SK-N-SH (cell line): ENCODE data around the gene MYBBP1A. TPM values are rescaled to one million over a fixed set of nuclear protein-coding genes. Genes with fewer than 3 reads are reported as not detected.

ENCODE experiments used
- CTCF ChIA-PET: fragments of 300-600, 350-600 bp; formaldehyde crosslinking; extraction: SDS; loops from one replicate; lab custom pipeline; 2021; lab: Yijun Ruan, JAX
- POLR2A ChIA-PET: fragments of 350-600 bp; sonication (Branson Sonifier 250); formaldehyde crosslinking; extraction: SDS; loops from one replicate; lab custom pipeline; 2020; ENCODE audit warnings: antibody characterized with exemption, inconsistent platforms; lab: Yijun Ruan, JAX
- DNase-seq: peaks from one replicate; pipeline ENCODE4 v3.0.0; 2012
- H2AFZ ChIP-seq: fragments of 200-600 bp; sonication (generic); 2 replicates; pipeline ENCODE4 v1.8.1; 2016; ENCODE audit warnings: antibody characterized with exemption, mild to moderate bottlenecking, low read depth
- H3F3A ChIP-seq: fragments of 200-600 bp; sonication (generic); replicated peaks from 2 replicates; pipeline ENCODE3; 2016; ENCODE audit warnings: antibody characterized with exemption, mild to moderate bottlenecking; ENCODE audit not compliant: insufficient read depth
- H3K27ac ChIP-seq, 2 experiments: fragments of 200-500 bp in 1 of 2; fragments of 200-600 bp in 1 of 2; sonication (Bioruptor generic) in 1 of 2; sonication (generic), shearing (Covaris generic) in 1 of 2; 2 replicates each; pipeline versions ENCODE4 v1.5.1 to v1.6.1; 2014 to 2016; ENCODE audit warnings: low read depth in 2 of 2, inconsistent platforms in 1 of 2, low read length in 1 of 2, mild to moderate bottlenecking in 1 of 2, mixed read lengths in 1 of 2
- H3K27me3 ChIP-seq: fragments of 200-600 bp; sonication (generic), shearing (Covaris generic); 2 replicates; pipeline ENCODE4 v1.6.1; 2016; ENCODE audit warnings: mixed run types; ENCODE audit not compliant: insufficient read depth
- H3K36me3 ChIP-seq, 2 experiments: fragments of 200-500 bp in 1 of 2; fragments of 200-600 bp in 1 of 2; sonication (Bioruptor generic) in 1 of 2; sonication (generic) in 1 of 2; replicated peaks in 1 of 2; 2 replicates each; pipeline versions ENCODE3 to v1.5.1; 2014 to 2016; ENCODE audit warnings: low read length in 1 of 2, mild to moderate bottlenecking in 1 of 2; ENCODE audit not compliant: insufficient read depth in 2 of 2, control insufficient read depth in 1 of 2
- H3K4me1 ChIP-seq, 2 experiments: fragments of 200-500 bp in 1 of 2; fragments of 200-600 bp in 1 of 2; sonication (Bioruptor generic) in 1 of 2; sonication (generic), shearing (Covaris generic) in 1 of 2; 2 replicates each; pipeline versions ENCODE4 v1.5.1 to v1.6.1; 2014 to 2016; ENCODE audit warnings: low read depth in 1 of 2, low read length in 1 of 2, mixed run types in 1 of 2; ENCODE audit not compliant: insufficient read depth in 2 of 2, control insufficient read depth in 1 of 2
- H3K4me2 ChIP-seq: fragments of 200-600 bp; sonication (generic), shearing (Covaris generic); 2 replicates; pipeline ENCODE4 v1.6.1; 2017; ENCODE audit warnings: mixed run types
- H3K4me3 ChIP-seq, 2 experiments: fragments of 200-500 bp in 1 of 2; fragments of 200-600 bp in 1 of 2; sonication (Bioruptor generic) in 1 of 2; sonication (generic), shearing (Covaris generic) in 1 of 2; 2 replicates each; pipeline versions ENCODE4 v1.5.1 to v1.8.1; 2014 to 2016; ENCODE audit warnings: low read depth in 2 of 2, inconsistent platforms in 1 of 2, low read length in 1 of 2, mild to moderate bottlenecking in 1 of 2, mixed read lengths in 1 of 2, moderate library complexity in 1 of 2
- H3K79me2 ChIP-seq: fragments of 200-600 bp; sonication (generic); 2 replicates; pipeline ENCODE4 v1.8.1; 2017; ENCODE audit warnings: mild to moderate bottlenecking; ENCODE audit not compliant: insufficient read depth
- H3K9ac ChIP-seq: fragments of 200-600 bp; sonication (generic); 2 replicates; pipeline ENCODE4 v1.6.1; 2017; ENCODE audit warnings: mixed run types
- H3K9me2 ChIP-seq: fragments of 200-600 bp; sonication (generic); 2 replicates; pipeline ENCODE4 v1.6.1; 2017; ENCODE audit warnings: mixed run types
- H3K9me3 ChIP-seq: fragments of 200-600 bp; sonication (generic); 2 replicates; pipeline ENCODE4 v1.6.1; 2017; ENCODE audit warnings: mixed run types, mild to moderate bottlenecking, moderate library complexity
- H4K20me1 ChIP-seq: fragments of 200-600 bp; sonication (generic); 2 replicates; pipeline ENCODE4 v1.6.1; 2017; ENCODE audit warnings: mild to moderate bottlenecking, mixed run types; ENCODE audit not compliant: insufficient read depth
- CHD2 ChIP-seq: fragments of 150-350 bp; IDR thresholded peaks from 2 replicates; pipeline ENCODE4 v1.6.1; 2018; ENCODE audit warnings: low read length; ENCODE audit not compliant: partially characterized antibody
- EZH2phosphoT487 ChIP-seq: fragments of 200-600 bp; sonication (generic); IDR thresholded peaks from 2 replicates; pipeline ENCODE4 v1.6.1; 2017; ENCODE audit warnings: low read depth, mixed run types, mild to moderate bottlenecking, antibody characterized with exemption, moderate library complexity, borderline replicate concordance
- FOXM1 ChIP-seq: IDR thresholded peaks from 2 replicates; pipeline ENCODE4 v1.4.0; 2012; ENCODE audit warnings: low read depth, mild to moderate bottlenecking
- MEF2A ChIP-seq: IDR thresholded peaks from 2 replicates; pipeline ENCODE4 v1.4.0; 2012; ENCODE audit warnings: low read depth, borderline replicate concordance
- NFIC ChIP-seq: IDR thresholded peaks from 2 replicates; pipeline ENCODE4 v1.4.0; 2012; ENCODE audit warnings: borderline replicate concordance
- NRF1 ChIP-seq: IDR thresholded peaks from 2 replicates; pipeline ENCODE4 v1.6.1; 2012; ENCODE audit warnings: low read depth, mild to moderate bottlenecking, low read length
- RCOR1 ChIP-seq: fragments of 150-350 bp; IDR thresholded peaks from 2 replicates; pipeline ENCODE4 v1.6.1; 2017; ENCODE audit warnings: antibody characterized with exemption, low read length
- SMC3 ChIP-seq: IDR thresholded peaks from 2 replicates; pipeline ENCODE4 v1.6.1; 2012; ENCODE audit warnings: low read depth, low read length, improper control_type of control experiment
- TCF12 ChIP-seq: IDR thresholded peaks from 2 replicates; pipeline ENCODE4 v1.4.0; 2012
- WGBS: methylation state at CpG from one replicate; pipeline ENCODE4 v1.1.6; 2017; ENCODE audit warnings: low lambda C conversion rate; 5-methylcytosine and 5-hydroxymethylcytosine counted together
- polyA plus RNA-seq, 3 experiments: library from polyadenylated mRNA; depleted of rRNA; stranded (reverse); fragments of >200 nt; gene quantifications; 2 replicates each; pipeline ENCODE4 v1.2.3, GENCODE V29; 2012
- TF ChIP-seq, protein P1 (sequence below): IDR thresholded peaks from 2 replicates; pipeline ENCODE4 v1.6.1; 2012; ENCODE audit warnings: mild to moderate bottlenecking, low read depth, low read length, moderate library complexity
- TF ChIP-seq, protein P2 (sequence below): fragments of 200-600 bp; sonication (generic); IDR thresholded peaks from 2 replicates; pipeline ENCODE4 v1.6.1; 2017; ENCODE audit warnings: antibody characterized with exemption, mild to moderate bottlenecking, moderate library complexity
- TF ChIP-seq, protein P3 (sequence below): IDR thresholded peaks from 2 replicates; pipeline ENCODE4 v1.4.0; 2012; ENCODE audit warnings: low read depth, borderline replicate concordance

The MYBBP1A gene
- polyA plus RNA-seq, 1 of the 3 experiments (the other 2 are of a cell fraction) = 93.0 TPM

GRCh38 chr17:4515501-4515900 is 39.7 kb downstream of the MYBBP1A start (continued):
- TF ChIP-seq, protein P1, sequence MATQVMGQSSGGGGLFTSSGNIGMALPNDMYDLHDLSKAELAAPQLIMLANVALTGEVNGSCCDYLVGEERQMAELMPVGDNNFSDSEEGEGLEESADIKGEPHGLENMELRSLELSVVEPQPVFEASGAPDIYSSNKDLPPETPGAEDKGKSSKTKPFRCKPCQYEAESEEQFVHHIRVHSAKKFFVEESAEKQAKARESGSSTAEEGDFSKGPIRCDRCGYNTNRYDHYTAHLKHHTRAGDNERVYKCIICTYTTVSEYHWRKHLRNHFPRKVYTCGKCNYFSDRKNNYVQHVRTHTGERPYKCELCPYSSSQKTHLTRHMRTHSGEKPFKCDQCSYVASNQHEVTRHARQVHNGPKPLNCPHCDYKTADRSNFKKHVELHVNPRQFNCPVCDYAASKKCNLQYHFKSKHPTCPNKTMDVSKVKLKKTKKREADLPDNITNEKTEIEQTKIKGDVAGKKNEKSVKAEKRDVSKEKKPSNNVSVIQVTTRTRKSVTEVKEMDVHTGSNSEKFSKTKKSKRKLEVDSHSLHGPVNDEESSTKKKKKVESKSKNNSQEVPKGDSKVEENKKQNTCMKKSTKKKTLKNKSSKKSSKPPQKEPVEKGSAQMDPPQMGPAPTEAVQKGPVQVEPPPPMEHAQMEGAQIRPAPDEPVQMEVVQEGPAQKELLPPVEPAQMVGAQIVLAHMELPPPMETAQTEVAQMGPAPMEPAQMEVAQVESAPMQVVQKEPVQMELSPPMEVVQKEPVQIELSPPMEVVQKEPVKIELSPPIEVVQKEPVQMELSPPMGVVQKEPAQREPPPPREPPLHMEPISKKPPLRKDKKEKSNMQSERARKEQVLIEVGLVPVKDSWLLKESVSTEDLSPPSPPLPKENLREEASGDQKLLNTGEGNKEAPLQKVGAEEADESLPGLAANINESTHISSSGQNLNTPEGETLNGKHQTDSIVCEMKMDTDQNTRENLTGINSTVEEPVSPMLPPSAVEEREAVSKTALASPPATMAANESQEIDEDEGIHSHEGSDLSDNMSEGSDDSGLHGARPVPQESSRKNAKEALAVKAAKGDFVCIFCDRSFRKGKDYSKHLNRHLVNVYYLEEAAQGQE = no peak
- TF ChIP-seq TCF12 (no peak), CHD2 (no peak), NFIC (no peak), RCOR1 (no peak), EZH2phosphoT487 (no peak)
- TF ChIP-seq, all 33 proteins: peak for 0

- Histone ChIP-seq H3K4me1 (no peaks in the 10 kb centered on the region; a peak in 1 of 4 replicates), H3K36me3 (no peaks in the 10 kb centered on the region), H3K9me2 (no peaks in the 10 kb centered on the region), H3K4me2 (no peak overlapping the region), H3K9ac (no peak overlapping the region), H3K9me3 (no peaks in the 10 kb centered on the region), H3K4me3 (no peak overlapping the region), H2AFZ (no peak overlapping the region), H3K27ac (no peak overlapping the region), H3K27me3 (no peaks in the 10 kb centered on the region), H3K79me2 (no peaks in the 10 kb centered on the region), H4K20me1 (no peaks in the 10 kb centered on the region), H3F3A (no peaks in the 10 kb centered on the region)
- ChIA-PET POLR2A (no interaction called here), CTCF (no interaction called here)
- 67% methylated on average over 10 of the region's 11 CpGs for WGBS
- no peak for DNase-seq
- TF ChIP-seq EZH2phosphoT487 = no peak
- TF ChIP-seq NRF1 = no peak
- TF ChIP-seq SMC3 = no peak
- TF ChIP-seq, protein P2, sequence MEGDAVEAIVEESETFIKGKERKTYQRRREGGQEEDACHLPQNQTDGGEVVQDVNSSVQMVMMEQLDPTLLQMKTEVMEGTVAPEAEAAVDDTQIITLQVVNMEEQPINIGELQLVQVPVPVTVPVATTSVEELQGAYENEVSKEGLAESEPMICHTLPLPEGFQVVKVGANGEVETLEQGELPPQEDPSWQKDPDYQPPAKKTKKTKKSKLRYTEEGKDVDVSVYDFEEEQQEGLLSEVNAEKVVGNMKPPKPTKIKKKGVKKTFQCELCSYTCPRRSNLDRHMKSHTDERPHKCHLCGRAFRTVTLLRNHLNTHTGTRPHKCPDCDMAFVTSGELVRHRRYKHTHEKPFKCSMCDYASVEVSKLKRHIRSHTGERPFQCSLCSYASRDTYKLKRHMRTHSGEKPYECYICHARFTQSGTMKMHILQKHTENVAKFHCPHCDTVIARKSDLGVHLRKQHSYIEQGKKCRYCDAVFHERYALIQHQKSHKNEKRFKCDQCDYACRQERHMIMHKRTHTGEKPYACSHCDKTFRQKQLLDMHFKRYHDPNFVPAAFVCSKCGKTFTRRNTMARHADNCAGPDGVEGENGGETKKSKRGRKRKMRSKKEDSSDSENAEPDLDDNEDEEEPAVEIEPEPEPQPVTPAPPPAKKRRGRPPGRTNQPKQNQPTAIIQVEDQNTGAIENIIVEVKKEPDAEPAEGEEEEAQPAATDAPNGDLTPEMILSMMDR = no peak
- TF ChIP-seq MEF2A = no peak
Measured at GRCh38 chr17:4514779-4515178, 40.4 kb downstream of the MYBBP1A start.

GRCh38 chr17:4514206-4514605 is 41.0 kb downstream of the MYBBP1A start:
- Histone ChIP-seq H3K27me3 (no peaks in the 10 kb centered on the region), H3K4me1 (no peaks in the 10 kb centered on the region; a peak in 1 of 4 replicates), H3K9me2 (no peaks in the 10 kb centered on the region), H4K20me1 (no peaks in the 10 kb centered on the region), H3K4me2 (no peak overlapping the region), H3K27ac (no peak overlapping the region), H2AFZ (no peak overlapping the region), H3K9ac (no peak overlapping the region), H3F3A (no peaks in the 10 kb centered on the region), H3K79me2 (no peaks in the 10 kb centered on the region), H3K36me3 (no peaks in the 10 kb centered on the region), H3K4me3 (no peak overlapping the region), H3K9me3 (no peaks in the 10 kb centered on the region)
- ChIA-PET POLR2A (no interaction called here), CTCF (no interaction called here)
- 85% methylated on average over 4 of the region's 7 CpGs for WGBS
- no peak for DNase-seq
- no peak for TF ChIP-seq FOXM1
- TF ChIP-seq, protein P2 = no peak
- TF ChIP-seq NFIC = no peak
- no peak for TF ChIP-seq NRF1
- TF ChIP-seq, protein P3, sequence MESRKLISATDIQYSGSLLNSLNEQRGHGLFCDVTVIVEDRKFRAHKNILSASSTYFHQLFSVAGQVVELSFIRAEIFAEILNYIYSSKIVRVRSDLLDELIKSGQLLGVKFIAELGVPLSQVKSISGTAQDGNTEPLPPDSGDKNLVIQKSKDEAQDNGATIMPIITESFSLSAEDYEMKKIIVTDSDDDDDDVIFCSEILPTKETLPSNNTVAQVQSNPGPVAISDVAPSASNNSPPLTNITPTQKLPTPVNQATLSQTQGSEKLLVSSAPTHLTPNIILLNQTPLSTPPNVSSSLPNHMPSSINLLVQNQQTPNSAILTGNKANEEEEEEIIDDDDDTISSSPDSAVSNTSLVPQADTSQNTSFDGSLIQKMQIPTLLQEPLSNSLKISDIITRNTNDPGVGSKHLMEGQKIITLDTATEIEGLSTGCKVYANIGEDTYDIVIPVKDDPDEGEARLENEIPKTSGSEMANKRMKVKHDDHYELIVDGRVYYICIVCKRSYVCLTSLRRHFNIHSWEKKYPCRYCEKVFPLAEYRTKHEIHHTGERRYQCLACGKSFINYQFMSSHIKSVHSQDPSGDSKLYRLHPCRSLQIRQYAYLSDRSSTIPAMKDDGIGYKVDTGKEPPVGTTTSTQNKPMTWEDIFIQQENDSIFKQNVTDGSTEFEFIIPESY = no peak
- TF ChIP-seq TCF12 = no peak
